Amniotic epithelial cell (primary cell): ENCODE measurements around the gene CLEC1B.
"Not testable (repeated sequence)": the region's sequence is repeated elsewhere in the genome, so short reads cannot be mapped to it uniquely, and the experiment has no call there.

Source experiments
- DNase-seq: peaks from one replicate; pipeline ENCODE4 v3.0.0-alpha.2; 2010; ENCODE audit warnings: low read depth

The CLEC1B gene

DNA sequence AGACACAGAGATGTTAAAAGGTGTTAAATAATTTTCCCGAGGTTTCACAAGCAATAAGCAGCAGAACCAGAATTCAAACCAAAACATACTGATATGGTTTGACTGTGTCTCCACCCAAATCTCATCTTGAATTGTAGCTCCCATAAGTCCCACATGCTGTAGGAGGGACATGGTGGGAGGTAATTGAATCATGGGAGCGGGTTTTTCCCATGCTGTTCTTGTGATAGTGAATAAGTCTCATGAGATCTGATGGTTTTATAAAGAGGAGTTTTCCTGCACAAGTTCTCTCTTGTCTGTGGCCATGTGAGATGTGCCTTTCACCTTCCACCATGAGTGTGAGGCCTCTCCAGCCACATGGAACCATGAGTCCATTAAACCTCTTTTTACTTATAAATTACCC is 24.2 kb downstream of the CLEC1B start:
- DNase-seq: not testable (repeated sequence)

DNA sequence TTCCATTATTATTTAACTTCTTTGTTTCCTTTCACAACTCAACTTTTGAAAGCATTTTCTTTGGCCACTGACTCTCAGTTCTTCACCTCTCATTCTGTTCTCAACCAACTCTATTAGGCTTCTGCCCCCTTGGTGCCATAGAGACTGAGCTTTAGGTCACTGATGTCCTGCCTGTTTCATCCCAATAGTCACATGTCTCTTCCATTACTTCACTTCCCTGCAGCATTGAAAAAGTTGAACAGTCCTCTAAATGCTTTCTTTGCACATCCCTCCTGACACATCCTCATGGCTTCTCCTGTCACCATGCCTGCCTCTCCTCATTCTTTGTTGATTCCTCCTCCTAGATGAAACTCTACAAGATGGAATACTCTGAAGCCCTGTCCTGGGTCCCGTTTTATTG is 25.0 kb downstream of the CLEC1B start:
- no peak for DNase-seq

GRCh38 chr12:9971181-9971580 is 27.7 kb downstream of the CLEC1B start, which contains the start of gene CLEC12A:
Gene CLEC12A, plus strand, starts transcription at chr12:9971409. Its CDS starts 188 bp downstream, at chr12:9971597.
- no peak for DNase-seq

DNA sequence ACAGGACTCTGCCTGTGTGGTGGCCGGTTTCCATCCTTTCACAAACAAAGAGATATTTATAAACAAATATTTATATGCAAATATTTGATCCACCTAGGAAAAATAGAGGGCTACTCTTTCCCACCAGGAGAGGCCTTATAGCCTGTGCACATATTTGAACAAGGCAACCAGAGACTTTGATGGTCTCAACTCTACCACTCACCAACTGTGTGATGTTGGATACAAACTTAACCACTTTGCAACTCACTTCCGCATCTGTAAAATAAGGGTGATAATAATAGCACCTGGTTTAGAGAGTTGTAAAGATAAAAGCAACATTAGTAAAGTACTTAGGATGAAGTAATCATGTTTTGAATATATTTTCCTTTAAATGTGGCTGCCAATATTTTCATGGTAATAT is 29.2 kb downstream of the CLEC1B start:
- no peak for DNase-seq

DNA sequence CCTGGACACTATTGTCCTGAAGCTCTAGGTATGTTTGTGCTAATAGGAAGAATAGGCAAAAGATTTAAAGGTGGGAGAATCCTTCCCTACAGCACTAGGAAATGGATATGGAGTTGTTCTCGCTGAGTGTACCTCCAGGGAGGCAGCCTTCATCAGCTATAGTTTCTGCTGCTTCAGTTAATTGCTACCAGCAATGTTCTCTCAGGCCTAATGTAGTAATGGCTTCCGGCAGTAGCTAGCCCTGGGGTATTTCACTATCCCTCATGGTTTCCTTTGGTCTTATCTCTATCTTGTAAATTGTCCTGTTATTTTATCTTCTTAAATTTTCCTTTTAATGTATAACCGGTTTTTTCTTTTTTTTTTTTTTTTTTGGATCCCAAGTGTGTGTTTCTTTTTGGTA is 37.0 kb downstream of the CLEC1B start:
- no peak for DNase-seq

- no peak for DNase-seq
Measured at GRCh38 chr12:9961106-9961505, 37.8 kb downstream of the CLEC1B start.

- DNase-seq: no peak
Measured at GRCh38 chr12:9960590-9960989, 38.3 kb downstream of the CLEC1B start.

GRCh38 chr12:9957834-9958233 is 41.1 kb downstream of the CLEC1B start:
- no peak for DNase-seq

DNA sequence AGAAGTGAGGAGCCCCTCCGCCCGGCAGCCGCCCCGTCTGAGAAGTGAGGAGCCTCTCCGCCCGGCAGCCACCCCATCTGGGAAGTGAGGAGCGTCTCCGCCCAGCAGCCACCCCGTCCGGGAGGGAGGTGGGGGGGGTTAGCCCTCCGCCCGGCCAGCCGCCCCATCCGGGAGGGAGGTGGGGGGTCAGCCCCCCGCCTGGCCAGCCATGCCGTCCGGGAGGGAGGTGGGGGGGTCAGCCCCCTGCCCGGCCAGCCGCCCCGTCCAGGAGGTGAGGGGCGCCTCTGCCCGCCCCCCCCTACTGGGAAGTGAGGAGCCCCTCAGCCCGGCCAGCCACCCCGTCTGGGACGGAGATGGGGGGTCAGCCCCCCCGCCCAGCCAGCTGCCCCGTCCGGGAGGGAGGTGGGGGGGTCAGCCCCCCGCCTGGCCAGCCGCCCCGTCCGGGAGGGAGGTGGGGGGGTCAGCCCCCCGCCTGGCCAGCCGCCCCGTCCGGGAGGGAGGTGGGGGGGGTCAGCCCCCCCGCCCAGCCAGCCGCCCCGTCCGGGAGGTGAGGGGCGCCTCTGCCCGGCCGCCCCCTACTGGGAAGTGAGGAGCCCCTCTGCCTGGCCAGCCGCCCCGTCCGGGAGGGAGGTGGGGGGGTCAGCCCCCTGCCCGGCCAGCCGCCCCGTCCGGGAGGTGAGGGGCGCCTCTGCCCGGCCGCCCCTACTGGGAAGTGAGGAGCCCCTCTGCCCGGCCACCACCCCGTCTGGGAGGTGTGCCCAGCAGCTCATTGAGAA is 45.8 kb downstream of the CLEC1B start:
- DNase-seq: not testable (repeated sequence)

- DNase-seq: no peak
Measured at GRCh38 chr12:9951026-9951675, 47.8 kb downstream of the CLEC1B start.

DNA sequence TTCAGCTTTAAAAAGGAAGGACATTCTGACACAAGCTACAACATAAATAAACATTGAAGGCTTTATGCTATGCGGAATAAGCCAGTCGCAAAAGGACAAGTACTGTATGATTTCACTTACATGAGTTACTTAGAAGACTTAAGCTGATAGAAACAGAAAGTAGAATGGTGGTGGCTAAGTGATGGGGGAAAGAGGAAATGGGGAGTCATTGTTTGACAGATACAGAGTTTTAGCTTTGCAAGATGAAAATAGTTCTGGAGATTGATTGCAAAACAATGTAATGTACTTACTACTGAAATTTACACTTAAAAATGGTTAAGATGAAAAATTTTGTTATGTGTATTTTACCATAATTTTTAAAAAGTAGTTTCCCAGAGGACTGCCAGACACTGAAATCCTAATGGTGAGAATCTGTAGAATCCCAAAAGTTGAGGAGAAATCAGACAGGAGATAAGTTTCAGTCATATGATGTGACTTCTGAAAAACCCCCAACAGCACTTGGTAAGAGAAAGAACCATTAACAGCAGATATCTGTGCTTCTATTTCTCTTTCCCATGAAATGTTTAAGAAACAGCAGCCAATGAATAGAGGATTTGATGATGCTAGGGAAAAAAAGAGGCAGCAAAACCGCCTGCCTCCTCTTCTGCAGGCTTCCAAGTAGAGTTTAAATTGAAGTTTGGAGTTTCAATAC is 50.2 kb downstream of the CLEC1B start:
- no peak for DNase-seq

GRCh38 chr12:9947674-9948073 is 51.2 kb downstream of the CLEC1B start:
- no peak for DNase-seq

GRCh38 chr12:9944391-9944790 is 54.5 kb downstream of the CLEC1B start:
- DNase-seq: no peak

DNA sequence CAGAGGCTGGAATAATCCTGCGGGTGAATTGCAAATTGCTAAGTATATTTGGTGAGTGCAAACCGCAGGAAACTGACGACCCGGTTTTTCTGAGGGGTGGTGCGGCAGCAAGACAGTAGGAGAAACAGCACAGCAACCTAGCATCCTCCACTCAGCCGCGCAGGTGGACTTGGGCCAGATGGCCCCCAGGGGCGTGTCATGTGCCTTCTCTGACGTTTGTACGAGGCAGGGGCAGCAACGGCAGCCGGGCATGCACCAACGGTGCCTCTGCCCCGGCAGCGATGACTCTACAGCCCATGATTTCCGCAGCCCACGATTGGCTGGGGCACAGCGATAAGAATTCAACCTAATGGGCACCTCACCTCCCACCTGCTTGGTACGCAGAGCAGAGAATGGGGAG is 55.7 kb downstream of the CLEC1B start:
- DNase-seq: no peak
